Heart left ventricle (tissue), 16 donors: ENCODE results near the gene CBFA2T2. TPM values are rescaled to one million over a fixed set of nuclear protein-coding genes. Genes with fewer than 3 reads are reported as not detected.
A peak's percentile ranks its signal among the peaks of the same experiment; 100 is the strongest.
"Not testable (repeated sequence)": the region's sequence is repeated elsewhere in the genome, so short reads cannot be mapped to it uniquely, and the experiment has no call there.

Experiments used
- ATAC-seq, 4 donors: fragments of 200-7000 bp; cut with Tn5 transposase; one replicate each; pipeline ENCODE4 v1.9.1; 2020 to 2022; ENCODE audit warnings: moderate library complexity in 4 of 4, mild to moderate bottlenecking in 3 of 4, moderate number of reproducible peaks in 1 of 4
- DNase-seq, 5 donors: peaks; one replicate each; pipeline ENCODE4 v3.0.0-alpha.2; 2020
- H3K27ac ChIP-seq, 12 donors: fragments of 200-600 bp; sonication (generic) in 4 of 12; one replicate each; pipeline versions ENCODE4 v1.5.0 to v1.8.0; 2016 to 2022; ENCODE audit warnings: mild to moderate bottlenecking in 2 of 12
- H3K27me3 ChIP-seq, 9 donors: fragments of 200-600 bp; sonication (generic) in 2 of 9; one replicate each; pipeline versions ENCODE4 v1.5.1 to v1.8.0; 2016 to 2022; ENCODE audit warnings: mild to moderate bottlenecking in 3 of 9
- H3K36me3 ChIP-seq, 9 donors: fragments of 200-600 bp; sonication (generic) in 2 of 9; one replicate each; pipeline versions ENCODE4 v1.5.0 to v1.8.0; 2018 to 2022; ENCODE audit warnings: mild to moderate bottlenecking in 2 of 9
- H3K4me1 ChIP-seq, 12 donors: fragments of 200-600 bp; sonication (generic) in 4 of 12; one replicate each; pipeline versions ENCODE4 v1.5.0 to v1.8.0; 2016 to 2022; ENCODE audit warnings: mild to moderate bottlenecking in 3 of 12
- H3K4me3 ChIP-seq, 12 donors: fragments of 200-600 bp; sonication (generic) in 4 of 12; one replicate each; pipeline versions ENCODE4 v1.5.0 to v1.8.0; 2017 to 2022; ENCODE audit warnings: mild to moderate bottlenecking in 9 of 12, moderate library complexity in 4 of 12
- H3K9me3 ChIP-seq, 12 donors: fragments of 200-600 bp; sonication (generic) in 4 of 12; one replicate each; pipeline versions ENCODE4 v1.5.0 to v1.8.0; 2016 to 2022; ENCODE audit warnings: mild to moderate bottlenecking in 1 of 12
- CTCF ChIP-seq, 12 donors: fragments of 200-600 bp; sonication (generic) in 4 of 12; IDR thresholded peaks; one replicate each; pipeline versions ENCODE4 v1.5.0 to v1.8.0; 2018 to 2022; ENCODE audit warnings: antibody characterized with exemption in 12 of 12, mild to moderate bottlenecking in 5 of 12
- POLR2A ChIP-seq, 2 donors: fragments of 450-650 bp; IDR thresholded peaks; one replicate each; pipeline ENCODE4 v1.6.1; 2017; ENCODE audit warnings: antibody characterized with exemption in 2 of 2, mild to moderate bottlenecking in 2 of 2, moderate library complexity in 2 of 2
- WGBS, 4 donors: extraction: QIAGEN DNeasy Blood & Tissue Kit in 2 of 4; methylation state at CpG; one replicate each; pipeline versions ENCODE4 v1.1.5 to v1.1.7; 2013 to 2018; 5-methylcytosine and 5-hydroxymethylcytosine counted together
- intact Hi-C, 10 donors: fragments of 100-400 bp; cut with DNase I; formaldehyde crosslinking; loops; one replicate each; pipeline versions ENCODE4 v1.11.1 to v1.14.2; 2022
- polyA plus RNA-seq, 2 donors: library from polyadenylated mRNA; stranded (reverse); fragments of 200-250 nt; gene quantifications; one replicate each; pipeline ENCODE4 v1.2.3, GENCODE V29; 2013
- total RNA-seq, 9 donors: library from RNA; depleted of rRNA in 2 of 9; stranded (reverse); fragments of >200 nt in 2 of 9; fragmentation: NEBNext Ultra II Directional in 3 of 9; extraction: Animal tissue kit (Norgen Biotek cat#: 25700) in 3 of 9; gene quantifications; one replicate each; pipeline versions ENCODE4 v1.1.0 to v1.2.4, GENCODE V29; 2016 to 2023
- donor health status: ischemic (EF 13 %, LVEDD 7.1; RV severe dilation, severe dysfunction).
- donor health status: healthy with polysubstance abuse.
- donor health status: DM: no; HTN: yes; CAD: no.
- donor health status: DM: no; HTN: no; CAD: no.
- donor health status: ischemic (EF 25% LVEDD 6.9; RV normal size, moderate dysfunction).
- donor health status: ischemic (EF 25% LVEDD 5.7; RV mildly dilated, moderate dysfunction).
- donor health status: healthy.
- donor health status: DM: yes; HTN: yes; CAD: no.
- donor health status: ischemic (EF 35%, LVEDD 5.7; RV mildly dilated, moderate dysfunction).
- donor health status: nonischemic (EF 11% LVEDD 7.7; RV severe dilation, severe dysfunction).
- donor health status: DM: yes; HTN: yes; CAD: no.
- donor health status: PGD.
- donor health status: ischemic (EF 29% LVEDD 5.4; RV normal size, mild dysfunction).
- donor health status: nonischemic (EF 23%, LVEDD 6.1; RV moderate dilation, normal function).

The CBFA2T2 gene
- total and polyA plus RNA-seq, 11 donors: 4.6 to 15.0 (median 9.9) TPM

- H3K27ac ChIP-seq: no peak overlapping the region
- WGBS, 4 donors: 63 to 81% (median 76%) methylated on average over 2 of the region's 2 CpGs
- ATAC-seq: no peak
- H3K27me3 ChIP-seq: no peaks in the 10 kb centered on the region
- H3K9me3 ChIP-seq: no peaks in the 10 kb centered on the region
- no peak for DNase-seq
- H3K4me3 ChIP-seq: no peak overlapping the region
- peaks cover 0 to 19% (median 9%) of the 10 kb centered on the region in 12 donors for H3K4me1 ChIP-seq
- TF ChIP-seq POLR2A (IDR thresholded peaks at IDR 0.05): no peak
- no peak for TF ChIP-seq CTCF (IDR thresholded peaks at IDR 0.05)
- intact Hi-C loops: no loop called here
- peaks cover 0 to 9% (median 0%) of the 10 kb centered on the region in 9 donors for H3K36me3 ChIP-seq
Measured at GRCh38 chr20:33506576-33506975, 16.7 kb downstream of the CBFA2T2 start.

GRCh38 chr20:33507461-33507860 lies 17.6 kb downstream of the CBFA2T2 start:
- no peak for ATAC-seq
- no peak for DNase-seq
- H3K4me1 ChIP-seq: peaks cover 0 to 19% (median 9%) of the 10 kb centered on the region in 12 donors
- no peaks in the 10 kb centered on the region for H3K27me3 ChIP-seq
- intact Hi-C loops: no loop called here
- no peak for TF ChIP-seq CTCF (IDR thresholded peaks at IDR 0.05)
- TF ChIP-seq POLR2A (IDR thresholded peaks at IDR 0.05): no peak
- H3K4me3 ChIP-seq: no peak overlapping the region
- no peaks in the 10 kb centered on the region for H3K9me3 ChIP-seq
- H3K36me3 ChIP-seq: peaks cover 0 to 9% (median 0%) of the 10 kb centered on the region in 9 donors
- WGBS, 4 donors: 82 to 90% (median 88%) methylated on average over 3 of the region's 3 CpGs
- no peak overlapping the region for H3K27ac ChIP-seq

GRCh38 chr20:33508015-33508414 lies 18.1 kb downstream of the CBFA2T2 start:
- ATAC-seq, intact Hi-C loops, DNase-seq, H3K27ac ChIP-seq, H3K4me3 ChIP-seq, H3K36me3 ChIP-seq, H3K9me3 ChIP-seq, H3K27me3 ChIP-seq: not testable (repeated sequence)
- peaks cover 0 to 19% (median 9%) of the 10 kb centered on the region in 12 donors for H3K4me1 ChIP-seq
- 94 to 99% (median 96%) methylated on average over 7 of the region's 7 CpGs for WGBS, 4 donors

- ATAC-seq, H3K9me3 ChIP-seq, H3K36me3 ChIP-seq, intact Hi-C loops, DNase-seq, H3K27ac ChIP-seq, H3K27me3 ChIP-seq, H3K4me3 ChIP-seq: not testable (repeated sequence)
- 95 to 100% (median 98%) methylated on average over 3 of the region's 3 CpGs for WGBS, 4 donors
- peaks cover 0 to 19% (median 9%) of the 10 kb centered on the region in 12 donors for H3K4me1 ChIP-seq
Measured at GRCh38 chr20:33509057-33509456, 19.2 kb downstream of the CBFA2T2 start.

- 96 to 99% (median 98%) methylated on average over 13 of the region's 13 CpGs for WGBS, 4 donors
- H3K4me1 ChIP-seq: peaks cover 0 to 17% (median 7%) of the 10 kb centered on the region in 12 donors
- H3K36me3 ChIP-seq, H3K9me3 ChIP-seq, intact Hi-C loops, ATAC-seq, DNase-seq, H3K4me3 ChIP-seq, H3K27me3 ChIP-seq, H3K27ac ChIP-seq: not testable (repeated sequence)
Measured at GRCh38 chr20:33511876-33512275, 22.0 kb downstream of the CBFA2T2 start.

GRCh38 chr20:33515569-33516216 lies 25.8 kb downstream of the CBFA2T2 start:
- intact Hi-C loops: no loop called here
- Histone ChIP-seq H3K27me3 (no peaks in the 10 kb centered on the region), H3K27ac (no peak overlapping the region), H3K9me3 (no peaks in the 10 kb centered on the region), H3K4me3 (no peak overlapping the region), H3K4me1 (peaks cover 0 to 16% (median 2%) of the 10 kb centered on the region in 12 donors), H3K36me3 (no peaks in the 10 kb centered on the region)
- 90 to 93% (median 92%) methylated on average over 11 of the region's 11 CpGs for WGBS, 4 donors
- no peak for ATAC-seq
- no peak for DNase-seq
- TF ChIP-seq CTCF (IDR thresholded peaks at IDR 0.05): peak in 3 of 12 donors; percentile 7 to 24 (median 16)
- no peak for TF ChIP-seq POLR2A (IDR thresholded peaks at IDR 0.05)
